SK-N-MC (cell line): ENCODE results near the gene ASB6.

Experiments
- DNase-seq: peaks from one replicate; pipeline ENCODE4 v3.0.0-alpha.2; 2011; ENCODE audit warnings: low read depth, low spot score
- H3K27ac ChIP-seq: fragments of 200-600 bp; sonication (generic); 2 replicates; pipeline ENCODE4 v1.5.1; 2016; ENCODE audit warnings: mixed run types
- H3K36me3 ChIP-seq: fragments of 200-600 bp; sonication (generic); 2 replicates; pipeline ENCODE4 v1.6.1; 2017; ENCODE audit warnings: antibody characterized with exemption, low read length, mixed read lengths; ENCODE audit not compliant: insufficient read depth
- H3K4me3 ChIP-seq: fragments of 200-600 bp; sonication (generic); 2 replicates; pipeline ENCODE4 v1.5.1; 2016
- H3K9ac ChIP-seq: fragments of 200-600 bp; sonication (generic); 2 replicates; pipeline ENCODE4 v1.8.0; 2017; ENCODE audit warnings: mixed run types, mixed read lengths; ENCODE audit not compliant: insufficient read length
- H3K9me3 ChIP-seq: fragments of 200-600 bp; sonication (generic); 2 replicates; pipeline ENCODE4 v1.6.1; 2017; ENCODE audit warnings: low read depth, mild to moderate bottlenecking, antibody characterized with exemption, low read length, moderate library complexity, mixed read lengths
- EZH2 ChIP-seq: fragments of 200-600 bp; sonication (generic); IDR thresholded peaks from one replicate; pipeline ENCODE4 v1.6.1; 2017; ENCODE audit warnings: antibody characterized with exemption
- FOXP2 ChIP-seq: optimal IDR thresholded peaks from 2 replicates; pipeline ENCODE3; 2011; ENCODE audit warnings: mild to moderate bottlenecking, moderate library complexity; ENCODE audit not compliant: insufficient read depth; ENCODE audit errors: extremely low read length, control extremely low read depth
- POLR2AphosphoS5 ChIP-seq: IDR thresholded peaks from 2 replicates; pipeline ENCODE4 v1.6.1; 2012; ENCODE audit warnings: mild to moderate bottlenecking, low read depth, low read length, borderline replicate concordance

Gene ASB6

GRCh38 chr9:129623331-129623730, 18.6 kb downstream of the ASB6 start:
- no peak for TF ChIP-seq FOXP2
- TF ChIP-seq POLR2AphosphoS5, result no peak
- no peak for TF ChIP-seq EZH2
- 0 out of 2 replicates have a peak overlapping the region, but pooled peaks have one; percentile 4 for H3K27ac ChIP-seq
- H3K9ac ChIP-seq, result no peak overlapping the region
- no peak for DNase-seq
- H3K36me3 ChIP-seq, result peaks cover 12% of the 10 kb centered on the region
- no peaks in the 10 kb centered on the region for H3K9me3 ChIP-seq
- H3K4me3 ChIP-seq, result no peak overlapping the region

- H3K27ac ChIP-seq, result 0 out of 2 replicates have a peak within 1 kb of the TSS, but pooled peaks have one; percentile 19
- H3K9me3 ChIP-seq, result no peaks in the 10 kb centered on the region
- no peak for DNase-seq
- H3K36me3 ChIP-seq, result no peaks in the 10 kb centered on the region
- peak within 1 kb of the TSS; percentile 77 for H3K4me3 ChIP-seq
- TF ChIP-seq FOXP2, result no peak
- peak within 1 kb of the TSS; percentile 77 for H3K9ac ChIP-seq
These were observed 21.2 kb downstream of the ASB6 start, which contains the start of gene C9orf50 for GRCh38 chr9:129620669-129621295. Gene C9orf50, minus strand, starts transcription at chr9:129621101. Its CDS starts 527 bp downstream, at chr9:129620574.

- Histone ChIP-seq H3K27ac (0 out of 2 replicates have a peak overlapping the region, but pooled peaks have one; percentile 19), H3K9ac (peak overlapping the region; percentile 77), H3K36me3 (no peaks in the 10 kb centered on the region), H3K4me3 (peak overlapping the region; percentile 77), H3K9me3 (no peaks in the 10 kb centered on the region)
- no peak for DNase-seq
- no peak for TF ChIP-seq FOXP2
- TF ChIP-seq EZH2, result no peak
- TF ChIP-seq POLR2AphosphoS5, result peak; percentile 50; the same call in 1 of the 2 replicates
These were observed 21.9 kb downstream of the ASB6 start for GRCh38 chr9:129619787-129620668.

DNA sequence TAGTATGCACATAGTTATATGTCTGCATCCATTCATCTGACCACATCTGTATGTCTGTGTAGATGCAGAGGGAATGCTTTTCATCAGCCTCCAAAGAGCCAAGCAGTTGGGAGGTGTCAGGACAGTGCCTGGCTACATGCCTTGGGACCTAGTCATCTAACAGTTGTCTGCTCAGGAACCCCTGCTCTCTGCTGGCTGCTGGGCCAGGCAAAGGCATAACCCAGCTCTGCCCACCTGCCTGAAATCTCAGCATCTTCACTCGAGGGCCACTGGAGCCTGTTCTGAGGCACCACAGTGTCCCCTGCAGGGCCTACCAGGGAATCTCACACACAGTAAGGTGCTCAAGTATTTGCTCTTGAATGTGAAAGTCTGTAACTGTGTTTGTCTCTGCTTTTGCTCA, 24.8 kb downstream of the ASB6 start:
- Histone ChIP-seq H3K27ac (no peak overlapping the region), H3K36me3 (no peaks in the 10 kb centered on the region), H3K4me3 (no peak overlapping the region), H3K9ac (no peak overlapping the region), H3K9me3 (no peaks in the 10 kb centered on the region)
- TF ChIP-seq EZH2, result no peak
- TF ChIP-seq FOXP2, result no peak
- TF ChIP-seq POLR2AphosphoS5, result no peak
- DNase-seq, result no peak

DNA sequence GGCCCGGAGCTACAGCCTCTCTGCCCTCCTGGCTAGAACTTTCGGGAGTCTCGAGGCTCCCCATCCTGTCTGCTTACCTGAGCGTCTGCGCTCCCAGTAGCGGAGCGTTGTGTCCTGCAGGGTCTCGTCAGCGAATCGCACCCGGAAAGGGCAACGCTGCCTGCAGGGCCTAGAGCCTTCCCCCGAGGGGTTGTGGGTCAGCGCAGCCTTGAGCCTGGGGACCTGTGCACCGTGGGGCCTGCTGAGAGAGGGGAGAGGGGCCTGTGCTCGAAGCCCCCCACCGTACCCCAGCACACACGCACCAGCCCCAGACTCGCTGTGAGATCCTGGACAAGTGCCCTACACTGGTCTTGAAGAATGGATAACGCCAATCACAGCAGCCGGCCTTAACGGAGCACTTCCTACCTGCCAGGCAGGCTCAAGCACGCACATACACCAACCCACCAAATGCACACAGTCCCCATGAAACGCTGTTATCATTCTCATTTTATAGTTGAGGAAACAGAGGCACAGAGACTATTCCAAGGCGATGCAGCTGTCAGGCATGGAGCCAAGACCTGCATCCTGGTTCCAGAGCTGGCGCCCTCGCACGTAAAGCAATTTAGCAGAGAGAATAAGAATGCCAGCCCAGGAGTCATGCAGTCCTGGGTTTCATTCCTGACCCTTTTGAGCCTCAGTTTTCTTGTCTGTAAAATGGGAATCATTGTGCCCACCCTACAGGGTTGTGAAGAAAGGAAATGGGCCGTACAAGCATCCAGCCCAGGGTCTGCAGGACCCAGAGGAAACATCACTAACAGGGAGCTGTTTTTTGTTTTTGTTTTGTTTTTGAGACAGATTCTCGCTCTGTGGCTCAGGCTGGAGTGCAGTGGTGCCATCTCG, 26.3 kb downstream of the ASB6 start:
- Histone ChIP-seq H3K9ac (no peak overlapping the region), H3K36me3 (no peaks in the 10 kb centered on the region), H3K9me3 (no peaks in the 10 kb centered on the region), H3K27ac (no peak overlapping the region), H3K4me3 (no peak overlapping the region)
- TF ChIP-seq FOXP2 (no peak), EZH2 (no peak), POLR2AphosphoS5 (no peak)
- DNase-seq, result no peak

- H3K36me3 ChIP-seq, result no peaks in the 10 kb centered on the region
- no peaks in the 10 kb centered on the region for H3K9me3 ChIP-seq
- TF ChIP-seq POLR2AphosphoS5 (no peak), EZH2 (no peak), FOXP2 (no peak)
- H3K27ac ChIP-seq, result no peak overlapping the region
- DNase-seq, result no peak
- H3K9ac ChIP-seq, result no peak overlapping the region
- no peak overlapping the region for H3K4me3 ChIP-seq
These were observed 27.0 kb downstream of the ASB6 start for GRCh38 chr9:129614932-129615331.

DNA sequence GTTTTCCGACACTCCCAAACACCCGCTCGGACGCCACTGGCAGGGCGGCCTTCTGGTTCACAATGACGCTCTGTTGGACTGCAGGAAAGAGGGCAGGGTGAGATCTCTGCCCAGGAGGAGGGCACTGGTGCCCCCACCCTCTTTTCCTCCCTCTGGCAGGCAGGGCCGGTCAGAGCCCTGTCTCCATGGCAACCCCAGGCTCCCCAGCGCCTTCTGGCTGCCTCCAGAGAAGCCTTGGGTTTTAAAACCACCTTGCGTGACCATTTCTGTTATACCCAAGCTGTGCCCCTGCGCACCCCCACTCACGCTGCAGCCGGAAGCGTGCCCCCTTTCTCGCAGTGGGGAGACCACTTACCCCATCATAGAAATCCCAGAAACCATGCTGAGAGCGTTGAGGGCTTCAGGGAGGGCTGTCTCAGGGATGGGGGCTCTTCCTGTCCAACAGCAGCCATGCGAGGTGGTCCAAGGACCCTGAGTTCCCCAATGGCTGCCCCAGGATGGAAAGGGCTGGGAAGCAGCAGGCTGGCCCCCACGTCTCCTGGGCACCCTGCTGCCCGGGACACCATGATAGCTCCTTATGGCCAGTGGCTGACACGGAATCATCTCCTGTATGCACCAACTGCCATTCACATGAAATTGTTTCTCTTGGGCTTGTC, 28.3 kb downstream of the ASB6 start:
- H3K9ac ChIP-seq, result no peak overlapping the region
- no peak overlapping the region for H3K4me3 ChIP-seq
- no peaks in the 10 kb centered on the region for H3K36me3 ChIP-seq
- H3K27ac ChIP-seq, result no peak overlapping the region
- no peak for DNase-seq
- H3K9me3 ChIP-seq, result no peaks in the 10 kb centered on the region
- TF ChIP-seq POLR2AphosphoS5 (no peak), FOXP2 (no peak), EZH2 (no peak)
